GM12892 (cell line): ENCODE data around the gene TIGAR. TPM values are rescaled to one million over a fixed set of nuclear protein-coding genes. Genes with fewer than 3 reads are reported as not detected.
A peak's percentile ranks its signal among the peaks of the same experiment; 100 is the strongest.

ENCODE experiments used
- DNase-seq: peaks from one replicate; pipeline ENCODE4 v3.0.0; 2011; ENCODE audit not compliant: insufficient read length
- FAIRE-seq: peaks from 2 replicates; lab custom pipeline; 2011; peaks lifted over from hg19 to GRCh38; lab: Jason Lieb, UNC
- POLR2A ChIP-seq: IDR thresholded peaks from 2 replicates; pipeline ENCODE4 v1.6.1; 2011; ENCODE audit warnings: low read depth, low read length, control low read depth
- POLR2AphosphoS5 ChIP-seq: IDR thresholded peaks from 2 replicates; pipeline ENCODE4 v1.6.1; 2011; ENCODE audit warnings: low read depth, low read length, control low read depth
- TAF1 ChIP-seq: IDR thresholded peaks from 2 replicates; pipeline ENCODE4 v1.6.1; 2011; ENCODE audit warnings: low read depth, mild to moderate bottlenecking, control low read depth, low read length, borderline replicate concordance
- polyA plus RNA-seq: library from polyadenylated mRNA; unstranded; fragments of >200 nt; gene quantifications from one replicate; pipeline ENCODE4 v1.2.1, GENCODE V29; 2012; ENCODE audit warnings: missing spikeins, inconsistent platforms; ENCODE audit not compliant: missing spikeins

TIGAR gene, protein sequence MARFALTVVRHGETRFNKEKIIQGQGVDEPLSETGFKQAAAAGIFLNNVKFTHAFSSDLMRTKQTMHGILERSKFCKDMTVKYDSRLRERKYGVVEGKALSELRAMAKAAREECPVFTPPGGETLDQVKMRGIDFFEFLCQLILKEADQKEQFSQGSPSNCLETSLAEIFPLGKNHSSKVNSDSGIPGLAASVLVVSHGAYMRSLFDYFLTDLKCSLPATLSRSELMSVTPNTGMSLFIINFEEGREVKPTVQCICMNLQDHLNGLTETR
- polyA plus RNA-seq = 20.3 TPM

- peak; percentile 99 for FAIRE-seq
- TF ChIP-seq POLR2AphosphoS5 (peak; percentile 98), POLR2A (peak; percentile 99), TAF1 (peak; percentile 90)
- peak; percentile 97 for DNase-seq
These were observed at the start of gene TIGAR for GRCh38 chr12:4320853-4321701. TIGAR (plus strand) TSS chr12:4321213; CDS start chr12:4321272, 59 bp downstream.

DNA sequence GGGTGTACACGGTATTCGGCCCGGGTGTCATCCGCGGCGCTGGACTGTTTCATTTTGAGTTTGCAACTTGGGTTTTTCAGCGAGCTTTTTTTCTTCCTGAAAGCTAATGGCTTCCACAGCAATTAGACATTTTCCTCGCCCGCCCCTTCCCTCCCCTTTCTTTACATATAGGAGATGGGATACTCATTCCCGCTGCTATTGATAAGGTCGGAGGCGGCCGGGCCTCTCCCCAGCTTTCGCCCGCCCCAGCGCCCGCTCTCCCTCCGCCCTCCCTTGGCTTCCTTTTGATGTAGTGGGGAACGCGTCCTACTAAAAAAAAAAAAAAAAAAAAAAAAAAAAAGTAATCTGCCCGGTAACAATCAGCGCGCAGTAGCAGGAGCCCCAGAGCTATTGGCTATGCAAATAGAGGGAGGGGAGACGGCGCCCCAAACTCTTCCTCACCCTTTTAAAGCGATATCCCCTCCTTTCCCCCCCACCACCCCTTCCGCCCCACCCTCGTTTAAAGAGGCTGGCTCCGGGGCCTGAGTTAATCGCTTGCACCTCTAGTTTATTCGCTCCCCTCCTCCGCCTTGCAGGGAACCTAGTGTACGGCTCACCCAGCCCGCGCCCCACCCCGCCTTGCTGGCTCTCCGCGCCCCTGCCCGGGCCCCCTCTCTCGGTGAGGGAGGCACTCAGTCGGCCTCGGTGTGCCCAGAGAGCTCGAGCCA lies 49.1 kb upstream of the TIGAR start:
- DNase-seq (peak; percentile 64), FAIRE-seq (peak; percentile 95)
- TF ChIP-seq POLR2A (no peak), TAF1 (peak; percentile 47; the same call in 1 of the 2 replicates)

DNA sequence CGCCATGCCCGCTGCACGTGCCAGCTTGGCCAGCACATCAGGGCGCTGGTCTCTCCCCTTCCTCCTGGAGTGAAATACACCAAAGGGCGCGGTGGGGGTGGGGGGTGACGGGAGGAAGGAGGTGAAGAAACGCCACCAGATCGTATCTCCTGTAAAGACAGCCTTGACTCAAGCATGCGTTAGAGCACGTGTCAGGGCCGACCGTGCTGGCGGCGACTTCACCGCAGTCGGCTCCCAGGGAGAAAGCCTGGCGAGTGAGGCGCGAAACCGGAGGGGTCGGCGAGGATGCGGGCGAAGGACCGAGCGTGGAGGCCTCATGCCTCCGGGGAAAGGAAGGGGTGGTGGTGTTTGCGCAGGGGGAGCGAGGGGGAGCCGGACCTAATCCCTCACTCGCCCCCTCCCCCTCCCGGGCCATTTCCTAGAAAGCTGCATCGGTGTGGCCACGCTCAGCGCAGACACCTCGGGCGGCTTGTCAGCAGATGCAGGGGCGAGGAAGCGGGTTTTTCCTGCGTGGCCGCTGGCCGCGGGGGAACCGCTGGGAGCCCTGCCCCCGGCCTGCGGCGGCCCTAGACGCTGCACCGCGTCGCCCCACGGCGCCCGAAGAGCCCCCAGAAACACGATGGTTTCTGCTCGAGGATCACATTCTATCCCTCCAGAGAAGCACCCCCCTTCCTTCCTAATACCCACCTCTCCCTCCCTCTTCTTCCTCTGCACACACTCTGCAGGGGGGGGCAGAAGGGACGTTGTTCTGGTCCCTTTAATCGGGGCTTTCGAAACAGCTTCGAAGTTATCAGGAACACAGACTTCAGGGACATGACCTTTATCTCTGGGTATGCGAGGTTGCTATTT lies 48.4 kb upstream of the TIGAR start:
- DNase-seq (no peak), FAIRE-seq (no peak)
- TF ChIP-seq POLR2AphosphoS5 = peak; percentile 58
- TF ChIP-seq TAF1 = no peak
- peak; percentile 71 for TF ChIP-seq POLR2A

DNA sequence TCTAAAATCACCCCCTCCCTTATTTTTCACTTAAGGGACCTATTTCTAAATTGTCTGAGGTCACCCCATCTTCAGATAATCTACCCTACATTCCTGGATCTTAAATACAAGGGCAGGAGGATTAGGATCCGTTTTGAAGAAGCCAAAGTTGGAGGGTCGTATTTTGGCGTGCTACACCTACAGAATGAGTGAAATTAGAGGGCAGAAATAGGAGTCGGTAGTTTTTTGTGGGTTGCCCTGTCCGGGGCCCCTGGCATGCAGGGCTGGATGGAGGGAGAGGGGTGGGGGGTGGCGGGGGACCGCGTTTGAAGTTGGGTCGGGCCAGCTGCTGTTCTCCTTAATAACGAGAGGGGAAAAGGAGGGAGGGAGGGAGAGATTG lies 47.8 kb upstream of the TIGAR start:
- TF ChIP-seq POLR2AphosphoS5 (no peak), POLR2A (no peak), TAF1 (no peak)
- FAIRE-seq = peak; percentile 5
- no peak for DNase-seq

GRCh38 chr12:4273652-4274395 lies 47.2 kb upstream of the TIGAR start, which contains the start of gene CCND2:
CCND2 (plus strand) TSS chr12:4273762; CDS start chr12:4274041, 279 bp downstream.
- TF ChIP-seq TAF1 = peak; percentile 78; the same call in 1 of the 2 replicates
- TF ChIP-seq POLR2AphosphoS5 = peak; percentile 98
- TF ChIP-seq POLR2A = peak; percentile 97
- FAIRE-seq (peak; percentile 97), DNase-seq (peak; percentile 75)

DNA sequence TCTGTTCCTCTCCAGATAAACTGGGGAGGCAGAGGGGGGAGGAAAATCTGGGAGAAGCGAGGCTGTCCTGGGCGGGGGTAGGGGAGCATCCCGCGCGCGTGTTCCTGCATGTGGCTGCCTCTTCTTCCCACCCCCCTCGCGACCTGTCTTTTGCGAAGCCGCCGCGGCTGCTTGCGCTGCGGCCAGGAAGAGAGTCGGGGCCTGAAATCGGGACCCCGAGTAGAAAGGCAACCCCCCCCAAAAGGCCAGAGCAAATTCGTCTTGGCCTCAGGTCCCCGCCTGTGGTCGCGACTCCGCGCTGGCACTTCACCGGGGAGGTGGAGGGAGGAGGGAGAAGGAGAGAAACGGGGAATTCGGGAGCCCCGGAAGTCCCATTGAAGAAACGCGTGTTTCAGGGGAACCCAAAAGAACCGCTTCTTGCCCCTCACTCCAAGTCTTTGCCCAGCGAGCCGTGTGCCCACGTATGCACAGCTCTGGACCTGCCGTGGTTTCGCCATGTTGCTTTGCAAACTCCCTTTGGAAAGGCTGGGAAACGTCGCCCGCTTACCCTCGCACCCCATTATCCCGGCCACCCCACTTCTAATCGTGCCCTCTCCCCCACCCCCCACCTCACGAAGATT lies 46.5 kb upstream of the TIGAR start:
- no peak for FAIRE-seq
- TF ChIP-seq TAF1 = no peak
- TF ChIP-seq POLR2AphosphoS5 = 0 out of 2 replicates have a peak, but pooled peaks have one; percentile 47
- no peak for DNase-seq

DNA sequence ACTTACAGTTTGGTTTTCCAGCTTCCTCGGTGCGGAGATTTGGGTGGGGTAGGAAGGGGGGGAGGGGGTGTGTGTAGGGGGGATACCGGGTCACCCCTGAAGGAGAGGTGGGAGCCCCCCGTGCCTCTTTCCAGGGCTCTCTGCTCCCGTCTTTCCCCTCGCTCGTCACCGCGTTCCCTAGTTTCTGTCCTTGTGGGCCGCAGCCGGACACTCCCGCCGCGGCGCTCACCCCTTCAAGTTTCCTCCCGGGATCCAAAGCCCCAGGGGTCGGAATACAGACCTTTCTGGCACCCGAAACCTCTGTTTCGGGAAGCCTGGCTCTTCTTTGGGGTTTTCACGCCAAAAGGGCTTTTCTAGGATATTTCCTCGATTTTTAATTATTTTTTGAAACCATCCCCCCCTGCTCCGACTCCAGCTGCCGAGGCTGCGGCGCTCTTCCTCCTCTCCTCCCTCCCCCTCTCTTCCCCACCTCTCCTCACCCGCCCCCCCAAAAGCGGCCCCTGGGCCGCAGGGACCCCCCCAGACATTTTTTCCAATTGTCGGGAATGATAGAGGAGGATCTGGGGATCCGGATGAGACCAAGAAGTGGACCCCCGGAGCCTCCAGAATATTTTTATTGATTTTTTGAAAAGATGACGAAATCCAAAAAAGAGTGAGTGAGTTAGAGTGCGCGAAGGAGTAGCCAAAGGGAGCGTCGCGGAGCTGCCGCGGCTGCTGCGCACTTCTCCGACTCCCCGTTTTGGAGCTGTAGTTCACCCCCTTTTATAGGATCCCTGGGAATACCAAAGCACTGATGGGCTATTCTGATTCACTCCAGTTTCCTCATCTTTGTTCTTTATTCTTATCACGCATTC lies 45.8 kb upstream of the TIGAR start:
- TF ChIP-seq TAF1 (no peak), POLR2A (0 out of 2 replicates have a peak, but pooled peaks have one; percentile 8)
- no peak for DNase-seq
- FAIRE-seq = no peak

- 0 out of 2 replicates have a peak, but pooled peaks have one; percentile 10 for TF ChIP-seq POLR2A
- TF ChIP-seq POLR2AphosphoS5 = no peak
- DNase-seq (no peak), FAIRE-seq (peak; percentile 79)
These were observed 45.1 kb upstream of the TIGAR start for GRCh38 chr12:4275870-4276301.
